PC-9 (cell line): Measurements from ENCODE around the gene STARD13.

Experiments
- EZH2 ChIP-seq: fragments of 200-600 bp; sonication (generic); IDR thresholded peaks from 2 replicates; pipeline ENCODE4 v1.8.0; 2017; ENCODE audit warnings: antibody characterized with exemption, low read depth
- TF ChIP-seq, protein P1 (sequence below): fragments of 200-600 bp; sonication (generic); conservative IDR thresholded peaks from 2 replicates; pipeline ENCODE4 v1.6.1; 2017; ENCODE audit warnings: mixed run types, antibody characterized with exemption, mild to moderate bottlenecking, moderate library complexity

DNA sequence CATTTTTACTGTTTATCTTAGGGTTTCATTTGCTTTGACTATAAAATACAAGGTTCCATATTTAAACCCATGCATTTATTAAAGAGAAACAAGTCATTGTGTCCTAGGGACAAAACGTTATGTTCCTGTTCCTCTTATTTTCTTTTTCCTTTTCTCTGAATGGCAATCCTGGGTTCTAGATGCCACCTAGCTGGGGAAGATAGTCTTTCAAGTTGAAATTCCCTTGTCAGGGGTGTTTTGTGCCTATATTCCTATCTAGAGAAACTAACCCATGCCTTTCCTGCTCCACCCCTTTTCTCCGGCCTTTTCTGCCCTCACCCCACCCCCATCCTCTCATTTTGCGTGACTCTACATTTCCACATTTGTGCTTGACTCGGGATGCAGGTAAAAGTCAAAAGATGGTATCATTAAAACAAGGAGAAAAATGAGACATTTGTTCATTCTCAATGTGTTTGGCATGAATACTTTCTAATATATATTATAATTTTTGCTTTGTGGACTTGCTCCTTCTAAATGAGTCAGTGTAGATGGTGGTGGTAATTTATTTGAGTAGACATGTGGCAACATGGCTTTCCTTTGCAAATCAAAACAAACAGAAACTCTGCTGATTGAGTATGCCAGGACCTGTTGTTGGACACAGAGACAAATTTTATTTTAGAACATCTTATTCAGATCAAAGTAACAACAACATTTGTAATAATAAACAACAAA, 26.8 kb upstream of the STARD13 start:
- TF ChIP-seq, protein P1, sequence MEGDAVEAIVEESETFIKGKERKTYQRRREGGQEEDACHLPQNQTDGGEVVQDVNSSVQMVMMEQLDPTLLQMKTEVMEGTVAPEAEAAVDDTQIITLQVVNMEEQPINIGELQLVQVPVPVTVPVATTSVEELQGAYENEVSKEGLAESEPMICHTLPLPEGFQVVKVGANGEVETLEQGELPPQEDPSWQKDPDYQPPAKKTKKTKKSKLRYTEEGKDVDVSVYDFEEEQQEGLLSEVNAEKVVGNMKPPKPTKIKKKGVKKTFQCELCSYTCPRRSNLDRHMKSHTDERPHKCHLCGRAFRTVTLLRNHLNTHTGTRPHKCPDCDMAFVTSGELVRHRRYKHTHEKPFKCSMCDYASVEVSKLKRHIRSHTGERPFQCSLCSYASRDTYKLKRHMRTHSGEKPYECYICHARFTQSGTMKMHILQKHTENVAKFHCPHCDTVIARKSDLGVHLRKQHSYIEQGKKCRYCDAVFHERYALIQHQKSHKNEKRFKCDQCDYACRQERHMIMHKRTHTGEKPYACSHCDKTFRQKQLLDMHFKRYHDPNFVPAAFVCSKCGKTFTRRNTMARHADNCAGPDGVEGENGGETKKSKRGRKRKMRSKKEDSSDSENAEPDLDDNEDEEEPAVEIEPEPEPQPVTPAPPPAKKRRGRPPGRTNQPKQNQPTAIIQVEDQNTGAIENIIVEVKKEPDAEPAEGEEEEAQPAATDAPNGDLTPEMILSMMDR, result no peak
- TF ChIP-seq EZH2, result no peak
